ENCODE measurements around the gene ABCC3. TPM values are rescaled to one million over a fixed set of nuclear protein-coding genes. Genes with fewer than 3 reads are reported as not detected.

Gene ABCC3
- total and polyA plus RNA-seq, 9 of the 15 experiments (the other 6 are each of a cell fraction or from before 2014, with no cell fraction given) = 0.03 to 1.6 (median 0.42) TPM; not detected in 5

DNA sequence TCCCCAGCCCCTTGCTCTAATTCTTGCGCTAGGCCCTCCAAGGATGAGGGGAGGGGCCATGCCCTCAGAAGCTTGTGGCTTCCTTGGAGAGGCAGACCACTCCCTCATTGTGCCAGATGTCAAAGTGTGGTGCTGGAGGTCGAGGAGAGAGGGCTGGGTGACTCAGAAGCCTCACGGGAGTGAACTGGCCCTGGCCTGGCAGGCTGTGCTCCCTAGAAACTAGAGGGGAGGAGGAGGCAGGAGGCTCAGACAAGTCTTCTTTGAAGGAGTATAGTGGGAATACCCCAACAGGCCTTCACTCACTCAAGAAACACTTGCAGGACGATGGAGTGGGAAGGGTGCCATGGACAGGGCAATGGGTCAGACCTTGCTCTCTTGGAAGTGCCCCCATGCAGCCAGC lies 54.6 kb downstream of the ABCC3 start:
- Histone ChIP-seq H3K79me2 (ENCODE audit: control insufficient read depth, insufficient read depth, low read length) (no peaks in the 10 kb centered on the region), H4K20me1 (replicated peaks; ENCODE audit: control insufficient read depth, insufficient read depth, low read length) (no peaks in the 10 kb centered on the region), H3K9me1 (ENCODE audit: control insufficient read depth, insufficient read depth, low read length) (no peaks in the 10 kb centered on the region), H3K4me2 (ENCODE audit: insufficient read depth, low read length) (no peak overlapping the region), H3K4me1 (replicated peaks in 1 of 2; ENCODE audit: control insufficient read depth in 2 of 2, insufficient read depth in 2 of 2, low read length in 2 of 2) (peaks cover 4 to 15% of the 10 kb centered on the region in 2 experiments; a peak in 3 of 5 replicates), H2AFZ (ENCODE audit: low read depth, low read length) (no peak overlapping the region), H3K27me3 (ENCODE audit: control insufficient read depth in 2 of 2, insufficient read depth in 2 of 2, low read length in 2 of 2) (no peaks in the 10 kb centered on the region), H3K27ac (ENCODE audit: extremely low read depth, low read depth, low read length) (no peak overlapping the region), H3K9me3 (replicated peaks; ENCODE audit: control insufficient read depth, insufficient read depth, low read depth, low read length) (no peaks in the 10 kb centered on the region), H3K4me3 (no peak overlapping the region), H3K36me3 (ENCODE audit: control insufficient read depth, insufficient read depth, low read length) (peaks cover 20% of the 10 kb centered on the region), H3K9ac (ENCODE audit: insufficient read depth in 1 of 2, low read depth in 2 of 2, low read length in 2 of 2) (no peak overlapping the region; a peak in 1 of 4 replicates)
- DNase-seq (ENCODE audit: extremely low read depth in 1 of 4, low spot score in 3 of 4) = peak in 1 of 4 experiments; percentile 31
- BruUV-seq (replicated peaks) = no TSS peak
- TF ChIP-seq NR2C2 (CRISPR knock-in tag; IDR thresholded peaks at IDR 0.05) = no peak
- TF ChIP-seq NR2C2 (tag; IDR thresholded peaks at IDR 0.05) = no peak
- no peak; the same call in 2 of the 3 replicates for ATAC-seq
- in situ Hi-C loops (cut with MboI) = no loop called here
- WGBS (ENCODE audit: insufficient coverage, low coverage, missing lambda C conversion rate) = 6% methylated on average over 3 of the region's 4 CpGs
- CTCF ChIA-PET (ENCODE audit: low intra/inter-chr PET ratio) = no interaction called here
- POLR2A ChIA-PET = no interaction called here
- intact Hi-C loops (cut with micrococcal nuclease) = no loop called here
- peak; percentile 23 for FAIRE-seq

GRCh38 chr17:50689956-50690886 lies 55.5 kb downstream of the ABCC3 start:
- ChIA-PET POLR2A (no interaction called here), CTCF (ENCODE audit: low intra/inter-chr PET ratio) (no interaction called here)
- no peaks in the 10 kb centered on the region for H3K9me3 ChIP-seq (replicated peaks; ENCODE audit: control insufficient read depth, insufficient read depth, low read depth, low read length)
- no peak overlapping the region for H3K4me2 ChIP-seq (ENCODE audit: insufficient read depth, low read length)
- WGBS (ENCODE audit: insufficient coverage, low coverage, missing lambda C conversion rate) = 67% methylated on average over 12 of the region's 19 CpGs
- no peaks in the 10 kb centered on the region for H3K27me3 ChIP-seq (ENCODE audit: control insufficient read depth in 2 of 2, insufficient read depth in 2 of 2, low read length in 2 of 2)
- no peaks in the 10 kb centered on the region for H3K9me1 ChIP-seq (ENCODE audit: control insufficient read depth, insufficient read depth, low read length)
- H3K9ac ChIP-seq (ENCODE audit: insufficient read depth in 1 of 2, low read depth in 2 of 2, low read length in 2 of 2) = peak overlapping the region in 1 of 2 experiments; percentile 70; a peak in 2 of 4 replicates
- intact Hi-C loops (cut with micrococcal nuclease) = no loop called here
- H3K27ac ChIP-seq (ENCODE audit: extremely low read depth, low read depth, low read length) = no peak overlapping the region
- DNase-seq (ENCODE audit: extremely low read depth in 1 of 4, low spot score in 3 of 4) (no peak), FAIRE-seq (no peak), ATAC-seq (peak; percentile 21; the same call in 1 of the 3 replicates)
- BruUV-seq (replicated peaks) = no TSS peak
- no peaks in the 10 kb centered on the region for H4K20me1 ChIP-seq (replicated peaks; ENCODE audit: control insufficient read depth, insufficient read depth, low read length)
- H3K79me2 ChIP-seq (ENCODE audit: control insufficient read depth, insufficient read depth, low read length) = no peaks in the 10 kb centered on the region
- TF ChIP-seq ZNF766 (CRISPR knock-in tag; conservative IDR thresholded peaks at IDR 0.05) (no peak), POLR2G (IDR thresholded peaks at IDR 0.05; ENCODE audit: low read depth, low read length) (0 out of 2 replicates have a peak, but pooled peaks have one; percentile 20), ZBTB33 (CRISPR knock-in tag; IDR thresholded peaks at IDR 0.05) (peak; percentile 77)
- no peak overlapping the region for H3K4me3 ChIP-seq
- peaks cover 0 to 10% of the 10 kb centered on the region in 2 experiments; a peak in 2 of 5 replicates for H3K4me1 ChIP-seq (replicated peaks in 1 of 2; ENCODE audit: control insufficient read depth in 2 of 2, insufficient read depth in 2 of 2, low read length in 2 of 2)
- peaks cover 29% of the 10 kb centered on the region for H3K36me3 ChIP-seq (ENCODE audit: control insufficient read depth, insufficient read depth, low read length)
- in situ Hi-C loops (cut with MboI) = no loop called here
- H2AFZ ChIP-seq (ENCODE audit: low read depth, low read length) = no peak overlapping the region
